Astrocyte of the cerebellum (primary cell): Measurements from ENCODE around the gene OR13H1.
"Not testable (repeated sequence)": the region's sequence is repeated elsewhere in the genome, so short reads cannot be mapped to it uniquely, and the experiment has no call there.

Source experiments
- DNase-seq: peaks from one replicate; pipeline ENCODE4 v3.0.0-alpha.2; 2011; ENCODE audit warnings: low read depth
- H3K4me3 ChIP-seq: 2 replicates; pipeline ENCODE4 v1.5.1; 2011; ENCODE audit warnings: mild to moderate bottlenecking, low read depth, low read length, moderate library complexity
- in situ Hi-C: cut with HindIII; loops from 2 replicates; pipeline ENCODE4 v1.10.0; 2017; ENCODE audit warnings: low sequenced_read_pairs
- TF ChIP-seq, protein P1 (sequence below): IDR thresholded peaks from 2 replicates; pipeline ENCODE4 v1.5.1; 2012; ENCODE audit warnings: low read length, low read depth, moderate library complexity, mild to moderate bottlenecking; ENCODE audit errors: missing control alignments

Gene OR13H1, protein sequence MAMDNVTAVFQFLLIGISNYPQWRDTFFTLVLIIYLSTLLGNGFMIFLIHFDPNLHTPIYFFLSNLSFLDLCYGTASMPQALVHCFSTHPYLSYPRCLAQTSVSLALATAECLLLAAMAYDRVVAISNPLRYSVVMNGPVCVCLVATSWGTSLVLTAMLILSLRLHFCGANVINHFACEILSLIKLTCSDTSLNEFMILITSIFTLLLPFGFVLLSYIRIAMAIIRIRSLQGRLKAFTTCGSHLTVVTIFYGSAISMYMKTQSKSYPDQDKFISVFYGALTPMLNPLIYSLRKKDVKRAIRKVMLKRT

DNA sequence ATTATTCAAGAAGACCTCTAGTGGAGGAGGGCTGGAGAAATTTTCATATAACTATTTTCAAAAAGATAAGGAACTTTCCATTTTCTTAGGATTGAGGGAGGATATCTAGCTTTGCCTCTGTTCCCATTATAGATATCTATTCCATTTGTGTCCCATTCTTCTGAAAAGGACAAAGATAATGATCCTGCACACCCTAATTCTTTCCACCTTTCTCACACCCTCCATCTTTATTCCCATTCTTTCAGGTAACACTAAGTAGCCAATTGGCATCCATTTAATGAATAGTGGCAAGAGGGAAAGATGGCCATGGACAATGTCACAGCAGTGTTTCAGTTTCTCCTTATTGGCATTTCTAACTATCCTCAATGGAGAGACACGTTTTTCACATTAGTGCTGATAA lies at the start of gene OR13H1:
Gene OR13H1 (plus strand): TSS at position 301 of the 400 bp plus-strand sequence. CDS start 0 bp downstream, at position 301.
- in situ Hi-C loops, result no loop called here
- DNase-seq, result no peak
- TF ChIP-seq, protein P1, sequence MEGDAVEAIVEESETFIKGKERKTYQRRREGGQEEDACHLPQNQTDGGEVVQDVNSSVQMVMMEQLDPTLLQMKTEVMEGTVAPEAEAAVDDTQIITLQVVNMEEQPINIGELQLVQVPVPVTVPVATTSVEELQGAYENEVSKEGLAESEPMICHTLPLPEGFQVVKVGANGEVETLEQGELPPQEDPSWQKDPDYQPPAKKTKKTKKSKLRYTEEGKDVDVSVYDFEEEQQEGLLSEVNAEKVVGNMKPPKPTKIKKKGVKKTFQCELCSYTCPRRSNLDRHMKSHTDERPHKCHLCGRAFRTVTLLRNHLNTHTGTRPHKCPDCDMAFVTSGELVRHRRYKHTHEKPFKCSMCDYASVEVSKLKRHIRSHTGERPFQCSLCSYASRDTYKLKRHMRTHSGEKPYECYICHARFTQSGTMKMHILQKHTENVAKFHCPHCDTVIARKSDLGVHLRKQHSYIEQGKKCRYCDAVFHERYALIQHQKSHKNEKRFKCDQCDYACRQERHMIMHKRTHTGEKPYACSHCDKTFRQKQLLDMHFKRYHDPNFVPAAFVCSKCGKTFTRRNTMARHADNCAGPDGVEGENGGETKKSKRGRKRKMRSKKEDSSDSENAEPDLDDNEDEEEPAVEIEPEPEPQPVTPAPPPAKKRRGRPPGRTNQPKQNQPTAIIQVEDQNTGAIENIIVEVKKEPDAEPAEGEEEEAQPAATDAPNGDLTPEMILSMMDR, result no peak
- H3K4me3 ChIP-seq, result no peak within 1 kb of the TSS

DNA sequence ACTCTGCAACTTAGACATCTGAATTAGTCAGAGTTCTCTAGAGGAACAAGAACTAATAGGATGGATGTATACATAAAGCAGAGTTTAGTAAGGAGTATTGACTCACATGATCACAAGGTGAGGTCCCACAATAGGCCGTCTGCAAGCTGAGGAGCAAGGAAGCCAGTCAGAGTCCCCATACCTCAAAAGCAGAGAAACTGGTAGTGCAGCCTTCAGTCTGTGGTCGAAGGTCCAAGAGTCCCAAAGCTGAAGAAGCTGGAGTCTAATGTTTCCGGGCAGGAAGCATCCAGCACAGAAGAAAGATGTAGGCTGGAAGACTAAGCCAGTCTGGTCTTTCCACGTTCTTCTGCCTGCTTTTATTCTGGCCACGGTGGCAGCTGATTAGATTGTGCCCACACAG lies 42.3 kb upstream of the OR13H1 start:
- in situ Hi-C loops, H3K4me3 ChIP-seq, DNase-seq: not testable (repeated sequence)

DNA sequence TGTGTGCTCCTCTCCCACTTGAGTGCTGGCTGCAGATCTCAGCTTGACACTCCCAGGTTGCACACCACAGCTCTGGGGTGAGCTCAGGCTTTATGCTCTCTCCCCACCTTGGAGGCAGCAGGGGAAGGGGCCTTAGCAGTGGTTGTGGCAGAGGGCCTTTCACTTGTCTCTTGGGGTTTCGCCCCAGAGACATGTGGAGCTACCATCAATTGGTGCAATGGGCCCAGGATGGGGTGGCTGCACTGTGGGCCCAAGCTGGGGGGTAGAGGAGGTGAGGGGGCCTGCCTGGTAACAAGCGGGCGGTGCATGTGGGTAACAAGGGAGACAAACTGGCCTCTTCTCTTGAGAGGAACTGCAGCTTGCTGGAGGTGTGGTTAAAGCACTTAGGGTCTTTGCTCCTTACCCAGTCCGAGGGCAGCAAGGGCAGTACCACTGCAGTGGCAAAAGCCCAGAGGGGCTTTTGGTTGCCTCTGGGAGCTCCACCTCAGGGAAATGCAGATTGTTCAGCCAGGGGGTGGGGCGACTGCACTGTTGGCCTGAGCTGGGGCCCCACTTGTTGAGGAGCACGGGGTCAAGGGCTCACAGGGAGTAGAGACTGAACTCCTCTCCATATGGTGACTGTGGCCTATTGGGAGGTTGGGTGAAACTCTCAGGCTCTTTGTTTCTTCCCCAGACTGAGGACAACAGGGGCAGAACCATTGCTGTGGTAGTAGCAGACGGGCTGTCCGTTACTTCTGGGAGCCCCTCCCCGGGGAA lies 30.5 kb upstream of the OR13H1 start:
- TF ChIP-seq, protein P1, result no peak
- in situ Hi-C loops, result no loop called here
- no peak overlapping the region for H3K4me3 ChIP-seq
- no peak for DNase-seq

DNA sequence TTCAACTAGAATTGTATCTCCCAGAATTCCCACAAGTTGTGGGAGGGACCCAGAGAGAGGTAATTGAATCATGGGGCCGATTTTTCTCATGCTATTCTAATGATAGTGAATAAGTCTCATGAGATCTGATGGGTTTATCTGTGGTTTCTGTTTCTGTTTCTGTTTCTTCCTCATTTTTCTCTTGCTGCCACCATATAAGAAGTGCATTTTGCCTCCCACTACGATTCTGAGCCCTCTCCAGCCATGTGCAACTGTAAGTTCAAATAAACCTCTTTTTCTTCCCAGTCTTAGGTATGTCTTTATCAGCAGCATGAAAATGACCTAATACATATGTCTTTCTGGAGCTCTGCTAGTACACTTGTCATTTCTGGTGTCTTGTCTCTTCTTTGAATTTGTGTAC lies 22.1 kb upstream of the OR13H1 start:
- in situ Hi-C loops, result no loop called here

DNA sequence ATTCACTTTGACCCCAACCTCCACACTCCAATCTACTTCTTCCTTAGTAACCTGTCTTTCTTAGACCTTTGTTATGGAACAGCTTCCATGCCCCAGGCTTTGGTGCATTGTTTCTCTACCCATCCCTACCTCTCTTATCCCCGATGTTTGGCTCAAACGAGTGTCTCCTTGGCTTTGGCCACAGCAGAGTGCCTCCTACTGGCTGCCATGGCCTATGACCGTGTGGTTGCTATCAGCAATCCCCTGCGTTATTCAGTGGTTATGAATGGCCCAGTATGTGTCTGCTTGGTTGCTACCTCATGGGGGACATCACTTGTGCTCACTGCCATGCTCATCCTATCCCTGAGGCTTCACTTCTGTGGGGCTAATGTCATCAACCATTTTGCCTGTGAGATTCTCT lies 344 bp downstream of the OR13H1 start:
- no peak overlapping the region for H3K4me3 ChIP-seq
- in situ Hi-C loops, result no loop called here
- DNase-seq, result no peak
- TF ChIP-seq, protein P1, result no peak

More for the DNA sequence above, 22.1 kb upstream of the OR13H1 start:
- DNase-seq, result no peak
- no peak overlapping the region for H3K4me3 ChIP-seq
- TF ChIP-seq, protein P1, result no peak

DNA sequence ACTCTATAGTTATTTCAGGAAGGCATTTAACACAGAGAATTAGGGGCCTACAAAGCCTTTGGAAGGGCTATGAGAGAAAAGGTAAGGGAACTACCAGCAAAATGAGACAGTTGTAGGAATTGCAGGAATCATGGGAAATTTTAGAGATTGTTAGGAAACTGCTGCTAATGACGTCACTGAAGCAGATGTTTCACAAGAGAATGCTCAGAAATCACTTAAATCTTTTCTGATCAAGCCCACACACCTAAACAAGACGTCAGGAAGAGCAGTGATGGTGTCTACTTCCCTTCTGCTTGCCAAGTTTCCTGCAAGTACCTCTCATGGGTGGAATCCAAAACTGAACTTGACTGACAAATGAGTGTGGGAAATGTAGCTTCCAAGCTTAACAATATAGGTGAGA lies 5.1 kb downstream of the OR13H1 start:
- TF ChIP-seq, protein P1, result no peak
- in situ Hi-C loops, result no loop called here
- DNase-seq, result no peak
- no peak overlapping the region for H3K4me3 ChIP-seq

DNA sequence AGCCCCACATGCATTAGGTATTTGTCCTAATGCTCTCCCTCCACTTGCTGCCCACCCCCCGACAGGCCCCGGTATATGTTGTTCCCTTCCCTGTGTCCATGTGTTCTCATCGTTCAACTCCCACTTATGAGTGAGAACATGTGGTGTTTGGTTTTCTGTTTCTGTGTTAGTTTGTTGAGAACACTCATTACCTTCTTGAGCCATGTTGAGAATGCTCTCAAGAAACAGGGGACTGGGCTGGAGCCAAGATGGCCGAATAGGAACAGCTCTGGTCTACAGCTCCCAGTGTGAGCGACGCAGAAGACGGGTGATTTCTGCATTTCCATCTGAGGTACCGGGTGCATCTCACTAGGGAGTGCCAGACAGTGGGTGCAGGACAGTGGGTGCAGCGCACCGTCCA lies 8.6 kb downstream of the OR13H1 start:
- DNase-seq, in situ Hi-C loops, H3K4me3 ChIP-seq: not testable (repeated sequence)
